SJCRH30 (cell line): ENCODE data around the gene HDLBP. TPM values are rescaled to one million over a fixed set of nuclear protein-coding genes. Genes with fewer than 3 reads are reported as not detected.
"Not testable (repeated sequence)": the region's sequence is repeated elsewhere in the genome, so short reads cannot be mapped to it uniquely, and the experiment has no call there.

Source experiments
- DNase-seq, 2 experiments: peaks; one replicate each; pipeline ENCODE4 v3.0.0-alpha.2; 2015 to 2020
- H3K27ac ChIP-seq: fragments of 250-450 bp; sonication (Bioruptor Pico); 2 replicates; pipeline ENCODE4 v1.5.1; 2020; ENCODE audit warnings: mild to moderate bottlenecking, moderate library complexity
- H3K27me3 ChIP-seq: fragments of 250-450 bp; sonication (Bioruptor Pico); 2 replicates; pipeline ENCODE4 v1.5.1; 2020; ENCODE audit warnings: mild to moderate bottlenecking, moderate library complexity
- H3K36me3 ChIP-seq: fragments of 250-450 bp; sonication (Bioruptor Pico); 2 replicates; pipeline ENCODE4 v1.5.1; 2020; ENCODE audit warnings: mild to moderate bottlenecking, moderate library complexity
- H3K4me1 ChIP-seq: fragments of 250-450 bp; sonication (Bioruptor Pico); 2 replicates; pipeline ENCODE4 v1.5.1; 2020; ENCODE audit warnings: mild to moderate bottlenecking, moderate library complexity
- H3K4me3 ChIP-seq: fragments of 250-450 bp; sonication (Bioruptor Pico); 2 replicates; pipeline ENCODE4 v1.5.1; 2020; ENCODE audit warnings: mild to moderate bottlenecking, moderate library complexity
- H3K9me3 ChIP-seq: fragments of 250-450 bp; sonication (Bioruptor Pico); replicated peaks from 2 replicates; pipeline ENCODE4 v1.5.1; 2020; ENCODE audit warnings: mild to moderate bottlenecking, moderate library complexity
- total RNA-seq: library from RNA; depleted of rRNA; stranded (reverse); fragments of >200 nt; shearing (Covaris generic); gene quantifications from 2 replicates; pipeline ENCODE4 v1.2.3, GENCODE V29; 2014

HDLBP gene
- total RNA-seq, 1 experiment from 2014 or later: 522 TPM

DNA sequence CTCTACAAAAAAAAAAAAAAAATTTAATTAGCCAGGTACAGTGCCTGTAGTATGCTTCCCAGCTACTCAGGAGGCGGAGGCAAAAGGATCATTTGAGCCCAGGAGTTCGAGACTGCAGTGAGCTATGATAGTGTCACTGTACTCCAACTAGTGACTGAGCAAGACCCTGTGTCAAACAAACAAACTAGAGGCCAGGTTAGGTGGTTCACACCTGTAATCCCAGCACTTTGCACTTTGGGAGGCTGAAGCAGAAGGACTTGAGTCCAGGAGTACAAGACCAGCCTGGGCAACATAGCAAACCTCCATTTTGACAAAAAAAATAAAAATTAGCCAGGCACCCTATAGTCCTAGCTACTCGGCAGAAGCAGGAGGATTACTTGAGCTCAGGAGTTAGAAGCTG is 13.4 kb downstream of the HDLBP start:
- Histone ChIP-seq H3K4me3 (no peak overlapping the region), H3K27me3 (no peaks in the 10 kb centered on the region), H3K36me3 (peaks cover 10% of the 10 kb centered on the region), H3K4me1 (no peaks in the 10 kb centered on the region), H3K9me3 (no peaks in the 10 kb centered on the region), H3K27ac (no peak overlapping the region)
- DNase-seq: no peak

GRCh38 chr2:241300000-241300399 is 15.5 kb downstream of the HDLBP start:
- H3K4me1 ChIP-seq: no peaks in the 10 kb centered on the region
- no peaks in the 10 kb centered on the region for H3K27me3 ChIP-seq
- no peak overlapping the region for H3K4me3 ChIP-seq
- H3K27ac ChIP-seq: no peak overlapping the region
- H3K36me3 ChIP-seq: peaks cover 10% of the 10 kb centered on the region
- DNase-seq: no peak
- no peaks in the 10 kb centered on the region for H3K9me3 ChIP-seq

DNA sequence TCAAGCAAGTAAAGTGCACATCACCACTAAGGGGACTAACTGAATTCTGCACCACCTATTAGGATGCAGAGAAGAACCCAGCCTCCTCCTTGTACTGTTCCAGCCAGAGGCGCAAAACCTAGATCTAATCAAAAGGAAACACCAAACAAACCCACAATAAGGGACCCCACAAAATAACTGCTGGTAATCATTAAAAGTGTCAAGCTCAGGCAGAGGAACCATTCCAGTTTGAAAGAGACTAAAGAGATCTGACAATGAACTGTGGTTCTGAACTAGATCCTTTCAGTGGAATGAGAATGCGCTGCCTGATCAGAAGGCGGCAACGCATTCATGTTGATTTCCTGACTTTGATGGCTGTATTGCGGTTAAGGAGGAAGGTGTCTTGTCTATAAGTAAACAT is 16.8 kb downstream of the HDLBP start:
- peaks cover 10% of the 10 kb centered on the region for H3K36me3 ChIP-seq
- H3K9me3 ChIP-seq: no peaks in the 10 kb centered on the region
- H3K4me3 ChIP-seq: no peak overlapping the region
- DNase-seq: no peak
- H3K27me3 ChIP-seq: no peaks in the 10 kb centered on the region
- no peak overlapping the region for H3K27ac ChIP-seq
- no peaks in the 10 kb centered on the region for H3K4me1 ChIP-seq

DNA sequence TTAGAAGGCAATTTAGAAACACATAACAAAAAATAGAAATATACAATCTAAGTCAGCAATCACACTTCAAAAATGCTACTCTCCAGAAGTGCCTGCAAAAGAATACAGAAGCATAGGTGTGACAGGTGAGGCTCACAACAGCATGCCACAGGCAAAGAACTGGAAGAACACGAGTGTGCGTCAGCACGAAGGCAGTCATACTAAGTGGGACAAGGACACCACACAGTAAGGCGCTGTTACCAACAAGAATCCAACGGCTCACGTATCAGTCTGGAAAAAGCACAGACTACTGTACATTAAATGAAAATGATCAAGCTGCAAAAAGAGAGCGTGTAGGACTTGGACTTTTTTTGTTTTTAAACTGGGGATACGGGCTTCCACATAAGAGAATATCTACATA is 18.7 kb downstream of the HDLBP start:
- Histone ChIP-seq H3K27ac (no peak overlapping the region), H3K4me3 (no peak overlapping the region)

GRCh38 chr2:241295326-241296095 is 20.0 kb downstream of the HDLBP start:
- Histone ChIP-seq H3K36me3 (peaks cover 12% of the 10 kb centered on the region), H3K4me1 (no peaks in the 10 kb centered on the region), H3K27ac (no peak overlapping the region), H3K9me3 (no peaks in the 10 kb centered on the region), H3K27me3 (no peaks in the 10 kb centered on the region; the same call in 1 of the 2 replicates), H3K4me3 (no peak overlapping the region)
- DNase-seq: no peak

More for the DNA sequence above, 18.7 kb downstream of the HDLBP start:
- H3K27me3 ChIP-seq: no peaks in the 10 kb centered on the region
- H3K9me3 ChIP-seq: no peaks in the 10 kb centered on the region
- H3K4me1 ChIP-seq: no peaks in the 10 kb centered on the region
- no peak for DNase-seq
- peaks cover 12% of the 10 kb centered on the region for H3K36me3 ChIP-seq

- not testable (repeated sequence) for H3K4me3 ChIP-seq, H3K27ac ChIP-seq, H3K27me3 ChIP-seq, DNase-seq, H3K4me1 ChIP-seq, H3K9me3 ChIP-seq
- H3K36me3 ChIP-seq: peaks cover 23% of the 10 kb centered on the region
Observed at GRCh38 chr2:241293378-241293797, 22.1 kb downstream of the HDLBP start.

GRCh38 chr2:241291977-241292376 is 23.5 kb downstream of the HDLBP start:
- no peak for DNase-seq
- peaks cover 17% of the 10 kb centered on the region for H3K36me3 ChIP-seq
- no peak overlapping the region for H3K27ac ChIP-seq

DNA sequence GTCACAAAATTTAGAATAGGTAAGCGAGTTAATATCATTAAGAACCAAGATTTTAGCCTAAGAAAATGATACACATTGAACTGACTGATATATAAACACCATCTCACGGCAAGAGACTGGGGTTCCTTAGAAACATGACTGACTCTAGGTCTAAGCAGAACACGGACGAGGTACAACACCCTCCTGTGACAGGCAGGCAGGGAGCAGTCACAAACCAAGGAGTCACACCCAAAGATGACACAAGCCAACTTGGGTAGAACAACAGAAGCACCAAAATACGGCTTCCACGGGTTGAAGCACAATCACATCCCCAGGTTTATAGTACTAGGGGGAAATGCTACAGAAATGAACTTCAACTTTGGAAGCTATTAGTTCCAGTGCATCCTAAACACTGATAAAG is 24.3 kb downstream of the HDLBP start:
- H3K36me3 ChIP-seq: peaks cover 17% of the 10 kb centered on the region
- H3K9me3 ChIP-seq: no peaks in the 10 kb centered on the region
- H3K27me3 ChIP-seq: no peaks in the 10 kb centered on the region; the same call in 1 of the 2 replicates
- DNase-seq: no peak
- no peak overlapping the region for H3K27ac ChIP-seq
- H3K4me3 ChIP-seq: no peak overlapping the region
- H3K4me1 ChIP-seq: no peaks in the 10 kb centered on the region

More at GRCh38 chr2:241291977-241292376, 23.5 kb downstream of the HDLBP start:
- Histone ChIP-seq H3K9me3 (no peaks in the 10 kb centered on the region), H3K27me3 (no peaks in the 10 kb centered on the region; the same call in 1 of the 2 replicates), H3K4me1 (no peaks in the 10 kb centered on the region), H3K4me3 (no peak overlapping the region)

GRCh38 chr2:241289597-241289996 is 25.9 kb downstream of the HDLBP start:
- Histone ChIP-seq H3K4me3 (no peak overlapping the region), H3K27me3 (no peaks in the 10 kb centered on the region; the same call in 1 of the 2 replicates), H3K9me3 (no peaks in the 10 kb centered on the region), H3K27ac (no peak overlapping the region), H3K4me1 (no peaks in the 10 kb centered on the region), H3K36me3 (peaks cover 29% of the 10 kb centered on the region)
- DNase-seq: no peak

- H3K27me3 ChIP-seq: no peaks in the 10 kb centered on the region; the same call in 1 of the 2 replicates
- no peak overlapping the region for H3K27ac ChIP-seq
- no peaks in the 10 kb centered on the region for H3K4me1 ChIP-seq
- peaks cover 29% of the 10 kb centered on the region for H3K36me3 ChIP-seq
- H3K4me3 ChIP-seq: no peak overlapping the region
- H3K9me3 ChIP-seq: no peaks in the 10 kb centered on the region
- no peak for DNase-seq
Observed at GRCh38 chr2:241289053-241289452, 26.4 kb downstream of the HDLBP start.

- no peak for DNase-seq
- Histone ChIP-seq H3K4me3 (no peak overlapping the region), H3K9me3 (no peaks in the 10 kb centered on the region), H3K27ac (no peak overlapping the region), H3K27me3 (no peaks in the 10 kb centered on the region; the same call in 1 of the 2 replicates), H3K36me3 (peaks cover 29% of the 10 kb centered on the region), H3K4me1 (no peaks in the 10 kb centered on the region)
Observed at GRCh38 chr2:241288324-241288888, 27.1 kb downstream of the HDLBP start.

DNA sequence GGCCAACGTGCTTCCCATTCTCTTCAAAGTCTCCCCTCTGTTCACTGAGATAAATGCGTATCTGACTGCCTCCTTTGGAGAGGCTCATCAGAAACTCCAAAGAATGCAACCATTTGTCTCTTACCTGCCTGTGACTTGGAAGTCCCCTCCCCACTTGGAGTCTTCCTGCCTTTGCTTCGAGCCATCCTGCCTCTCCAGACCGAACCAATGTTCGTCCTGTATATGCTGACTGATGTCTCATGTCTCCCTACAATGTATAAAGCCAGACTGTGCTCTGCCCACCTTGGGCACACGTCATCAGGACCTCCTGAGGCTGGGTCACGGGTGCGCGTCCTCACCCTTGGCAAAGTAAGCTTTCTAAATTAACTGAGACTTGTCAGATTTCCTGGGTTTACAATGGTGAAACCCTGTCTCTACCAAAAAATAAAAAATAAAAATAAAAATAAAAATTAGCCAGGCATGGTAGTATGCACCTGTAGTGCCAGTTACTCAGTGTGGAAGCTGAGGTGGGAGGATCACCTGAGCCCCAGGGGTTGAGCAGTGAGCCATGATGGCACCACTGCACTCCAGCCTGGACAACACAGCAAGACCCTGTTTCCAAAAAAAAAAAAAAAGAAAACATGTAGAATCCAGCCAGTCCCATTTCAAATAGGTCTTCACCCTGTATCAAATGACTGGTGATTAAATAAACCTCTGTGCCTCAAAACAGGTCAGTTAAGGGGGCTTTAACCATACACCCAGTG is 29.0 kb downstream of the HDLBP start:
- Histone ChIP-seq H3K4me1 (no peaks in the 10 kb centered on the region), H3K9me3 (no peaks in the 10 kb centered on the region), H3K4me3 (no peak overlapping the region), H3K27me3 (no peaks in the 10 kb centered on the region; the same call in 1 of the 2 replicates), H3K27ac (no peak overlapping the region), H3K36me3 (peaks cover 27% of the 10 kb centered on the region)
- no peak for DNase-seq

DNA sequence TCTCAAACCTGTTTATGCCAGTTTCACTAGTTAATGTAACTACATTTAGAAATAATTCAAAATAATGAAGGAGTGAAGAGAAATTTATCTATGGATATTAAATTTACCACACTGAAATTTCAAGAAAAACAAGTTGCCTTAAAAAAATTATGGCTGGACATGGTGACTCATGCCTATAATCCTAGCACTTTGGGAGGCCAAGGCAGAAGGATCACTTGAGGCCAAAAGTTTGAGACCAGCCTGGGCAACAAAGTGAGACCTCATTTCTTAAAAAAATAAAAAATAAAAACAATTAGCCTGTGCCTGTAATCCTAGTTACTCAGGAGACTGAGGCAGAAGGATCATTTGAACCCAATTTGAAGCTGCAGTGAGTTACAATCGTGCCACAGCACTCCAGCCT is 29.9 kb downstream of the HDLBP start:
- DNase-seq: no peak
- H3K4me1 ChIP-seq: no peaks in the 10 kb centered on the region
- no peaks in the 10 kb centered on the region for H3K27me3 ChIP-seq
- H3K4me3 ChIP-seq: no peak overlapping the region
- no peaks in the 10 kb centered on the region for H3K9me3 ChIP-seq
- no peak overlapping the region for H3K27ac ChIP-seq
- H3K36me3 ChIP-seq: peaks cover 27% of the 10 kb centered on the region

DNA sequence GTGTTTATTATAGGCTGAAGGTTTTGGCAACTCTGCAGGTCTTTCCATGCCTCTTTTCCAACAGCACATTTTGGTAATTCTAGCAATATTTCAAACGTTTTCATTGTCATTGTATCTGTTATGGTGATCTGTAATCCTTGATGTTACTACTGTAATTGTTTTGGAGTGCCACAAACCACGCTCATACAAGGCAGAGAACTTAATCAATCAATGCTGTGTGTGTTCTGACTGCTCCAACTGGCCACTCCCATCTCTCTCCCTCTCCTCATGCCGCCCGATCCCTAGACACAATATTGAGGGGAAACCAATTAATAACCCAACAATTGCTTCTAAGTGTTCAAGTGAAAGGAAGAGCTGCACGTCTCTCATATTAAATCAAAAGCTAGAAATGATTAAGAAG is 32.9 kb downstream of the HDLBP start:
- Histone ChIP-seq H3K27ac (no peak overlapping the region), H3K9me3 (no peaks in the 10 kb centered on the region), H3K4me3 (no peak overlapping the region), H3K27me3 (no peaks in the 10 kb centered on the region), H3K4me1 (no peaks in the 10 kb centered on the region), H3K36me3 (peaks cover 14% of the 10 kb centered on the region)
- no peak for DNase-seq

GRCh38 chr2:241280291-241280690 is 35.2 kb downstream of the HDLBP start:
- H3K4me3 ChIP-seq: no peak overlapping the region
- H3K9me3 ChIP-seq: 0 out of 2 replicates have a peak, but pooled peaks cover 4% of the 10 kb centered on the region
- DNase-seq: no peak
- H3K4me1 ChIP-seq: no peaks in the 10 kb centered on the region
- no peak overlapping the region for H3K27ac ChIP-seq
- H3K36me3 ChIP-seq: peaks cover 3% of the 10 kb centered on the region
- H3K27me3 ChIP-seq: no peaks in the 10 kb centered on the region
